Gastroesophageal sphincter (tissue), 4 donors: Measurements from ENCODE around the gene YBX1. TPM values are rescaled to one million over a fixed set of nuclear protein-coding genes. Genes with fewer than 3 reads are reported as not detected.

Experiments used
- ATAC-seq: fragments of 150-250 bp; one replicate; pipeline ENCODE4 v1.9.1; 2016; ENCODE audit warnings: mild to moderate bottlenecking, moderate library complexity
- H3K27ac ChIP-seq, 4 donors: fragments of 200-600 bp; sonication (generic) in 3 of 4; 1 replicate in 3 of 4; 2 replicates in 1 of 4; pipeline ENCODE4 v1.5.1; 2016 to 2019
- H3K27me3 ChIP-seq: fragments of 200-600 bp; sonication (generic); one replicate; pipeline ENCODE4 v1.5.1; 2019
- H3K36me3 ChIP-seq, 2 donors: fragments of 200-600 bp; sonication (generic); one replicate each; pipeline ENCODE4 v1.5.1; 2019; ENCODE audit warnings: control low read depth in 1 of 2
- H3K4me1 ChIP-seq, 3 donors: fragments of 200-600 bp; sonication (generic); 1 replicate in 2 of 3; 2 replicates in 1 of 3; pipeline ENCODE4 v1.5.1; 2016 to 2019; ENCODE audit warnings: control low read depth in 2 of 3
- H3K4me3 ChIP-seq, 2 donors: fragments of 200-600 bp; sonication (generic); one replicate each; pipeline ENCODE4 v1.5.1; 2019; ENCODE audit warnings: mild to moderate bottlenecking in 1 of 2, moderate library complexity in 1 of 2
- H3K9me3 ChIP-seq, 3 donors: fragments of 200-600 bp; sonication (generic); one replicate each; pipeline ENCODE4 v1.5.1; 2017 to 2019; ENCODE audit warnings: control low read depth in 2 of 3
- EP300 ChIP-seq: sonication (generic); formaldehyde crosslinking; IDR thresholded peaks from one replicate; pipeline ENCODE4 v1.6.1; 2017; ENCODE audit warnings: antibody characterized with exemption, mild to moderate bottlenecking
- POLR2A ChIP-seq, 2 donors: fragments of 450-650 bp; IDR thresholded peaks; one replicate each; pipeline ENCODE4 v1.6.1; 2017; ENCODE audit warnings: antibody characterized with exemption in 2 of 2, mild to moderate bottlenecking in 2 of 2, moderate library complexity in 1 of 2
- POLR2AphosphoS5 ChIP-seq: sonication (generic); formaldehyde crosslinking; IDR thresholded peaks from one replicate; pipeline ENCODE4 v1.6.1; 2017; ENCODE audit warnings: antibody characterized with exemption
- WGBS, 2 donors: methylation state at CpG; one replicate each; pipeline ENCODE4 v1.1.5; 2018; ENCODE audit warnings: low coverage in 1 of 2; 5-methylcytosine and 5-hydroxymethylcytosine counted together
- total RNA-seq, 4 donors: library from RNA; depleted of rRNA; stranded (reverse); fragments of >200 nt; gene quantifications; one replicate each; pipeline ENCODE4 v1.1.0, GENCODE V29; 2016
- TF ChIP-seq, protein P1 (sequence below), 4 experiments: fragments of 200-600 bp in 2 of 4; fragments of 450-650 bp in 2 of 4; sonication (generic) in 1 of 4; IDR thresholded peaks; one replicate each; pipeline ENCODE4 v1.5.1; 2017 to 2019; ENCODE audit warnings: antibody characterized with exemption in 4 of 4, mild to moderate bottlenecking in 2 of 4, moderate library complexity in 2 of 4

The YBX1 gene
- total RNA-seq, 4 donors from 2014 or later: 625 to 985 (median 777) TPM

DNA sequence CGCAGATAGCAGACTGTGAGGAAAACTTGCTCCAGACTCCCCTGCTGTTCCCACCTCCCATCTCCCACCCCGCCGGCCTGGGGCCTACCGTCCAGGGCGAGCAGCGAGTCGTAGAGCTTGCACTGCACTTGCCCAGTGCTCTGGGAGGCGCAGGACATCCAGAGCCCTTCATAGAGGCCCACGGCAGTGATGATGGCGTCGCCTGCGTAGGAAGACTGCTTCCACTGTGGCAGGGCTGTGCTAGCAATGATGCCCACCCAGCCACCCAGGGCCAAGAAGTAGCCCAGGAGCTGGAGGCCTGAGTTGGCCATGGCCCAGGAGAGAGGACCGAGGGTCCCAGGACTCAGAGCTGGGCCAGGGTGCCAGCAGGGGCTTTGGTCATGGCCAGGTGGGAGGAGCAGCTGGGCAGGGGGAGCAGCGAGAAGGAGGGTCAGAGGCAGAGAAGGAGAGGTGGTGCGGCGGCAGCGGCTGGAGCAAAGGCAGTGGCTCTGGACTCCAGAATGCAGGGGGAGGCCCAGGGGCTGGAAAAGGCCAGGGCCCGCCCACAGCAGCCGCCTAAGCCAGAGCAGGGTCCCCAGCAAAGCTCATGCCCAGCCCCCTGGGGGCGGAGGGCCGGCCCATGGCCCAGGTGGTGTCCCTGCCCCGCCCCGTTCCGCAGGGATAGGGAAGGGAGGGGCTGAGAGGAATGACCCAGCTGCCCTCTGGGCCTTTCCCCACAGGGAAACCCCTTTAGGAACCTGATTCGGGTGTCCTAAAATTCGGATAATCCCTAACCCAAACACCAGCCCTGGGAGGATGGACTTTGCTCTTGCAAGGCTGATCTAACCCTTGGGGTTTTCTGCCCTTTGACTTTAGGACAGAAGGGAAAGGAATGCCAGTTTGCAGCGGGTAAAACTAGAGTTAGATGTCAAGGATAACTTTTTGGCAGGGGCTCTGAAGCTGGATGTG, 57.8 kb downstream of the YBX1 start, which contains the start of gene CLDN19:
Gene CLDN19, minus strand, starts transcription at position 484 of the 948 bp plus-strand sequence. Its CDS starts 173 bp downstream, at position 311.
- Histone ChIP-seq H3K4me3 (no peak within 1 kb of the TSS), H3K36me3 (no peaks in the 10 kb centered on the region), H3K27ac (no peak within 1 kb of the TSS), H3K27me3 (no peaks in the 10 kb centered on the region), H3K9me3 (no peaks in the 10 kb centered on the region), H3K4me1 (no peaks in the 10 kb centered on the region)
- no peak for TF ChIP-seq EP300
- 38 to 60% methylated on average over 1 to 3 of the region's 27 CpGs for WGBS, 2 donors
- no peak for ATAC-seq

DNA sequence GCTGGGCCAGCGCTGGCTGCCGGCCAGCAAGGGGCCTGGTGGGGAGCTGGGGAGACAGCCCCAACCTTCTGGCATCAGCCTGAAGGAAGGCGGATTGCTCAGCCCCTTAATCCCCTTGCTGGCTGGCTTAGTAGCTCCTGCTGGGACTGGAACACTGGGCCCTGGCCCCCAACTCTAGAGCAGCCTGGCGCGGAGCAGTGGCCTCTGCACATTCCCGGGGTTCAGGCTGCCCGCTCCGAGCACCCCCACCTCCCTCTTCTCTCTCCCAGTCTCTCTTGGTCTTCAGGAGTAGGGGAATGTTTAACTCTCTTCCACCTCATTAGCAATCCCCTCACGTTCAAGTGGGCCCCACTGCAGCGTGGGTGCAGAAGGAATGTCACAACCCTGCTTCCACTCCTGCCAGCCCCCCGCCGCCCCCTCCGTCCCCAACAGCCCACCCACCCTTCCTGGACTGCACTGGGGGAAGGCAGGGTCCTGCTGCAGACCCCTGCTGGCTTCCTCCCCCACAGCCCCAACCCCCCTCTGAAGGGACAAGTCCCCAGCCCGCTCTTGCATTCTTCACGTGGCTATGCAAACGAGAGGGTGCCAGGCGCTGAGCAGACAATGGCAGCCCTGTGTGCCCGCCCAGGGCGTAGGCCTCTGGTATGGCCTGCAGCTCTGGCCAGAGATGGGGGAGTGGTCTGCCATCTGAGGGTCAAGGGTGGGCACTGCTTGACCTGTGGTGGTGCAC, 58.8 kb downstream of the YBX1 start:
- WGBS, 2 donors: 61% methylated on average over 8 of the region's 19 CpGs; no CpG with 5 or more reads in 1 of the 2 donors
- Histone ChIP-seq H3K36me3 (peaks cover 0 to 5% of the 10 kb centered on the region in 2 donors), H3K9me3 (no peaks in the 10 kb centered on the region), H3K27me3 (no peaks in the 10 kb centered on the region), H3K27ac (no peak overlapping the region), H3K4me1 (no peaks in the 10 kb centered on the region), H3K4me3 (no peak overlapping the region)
- TF ChIP-seq, protein P1, sequence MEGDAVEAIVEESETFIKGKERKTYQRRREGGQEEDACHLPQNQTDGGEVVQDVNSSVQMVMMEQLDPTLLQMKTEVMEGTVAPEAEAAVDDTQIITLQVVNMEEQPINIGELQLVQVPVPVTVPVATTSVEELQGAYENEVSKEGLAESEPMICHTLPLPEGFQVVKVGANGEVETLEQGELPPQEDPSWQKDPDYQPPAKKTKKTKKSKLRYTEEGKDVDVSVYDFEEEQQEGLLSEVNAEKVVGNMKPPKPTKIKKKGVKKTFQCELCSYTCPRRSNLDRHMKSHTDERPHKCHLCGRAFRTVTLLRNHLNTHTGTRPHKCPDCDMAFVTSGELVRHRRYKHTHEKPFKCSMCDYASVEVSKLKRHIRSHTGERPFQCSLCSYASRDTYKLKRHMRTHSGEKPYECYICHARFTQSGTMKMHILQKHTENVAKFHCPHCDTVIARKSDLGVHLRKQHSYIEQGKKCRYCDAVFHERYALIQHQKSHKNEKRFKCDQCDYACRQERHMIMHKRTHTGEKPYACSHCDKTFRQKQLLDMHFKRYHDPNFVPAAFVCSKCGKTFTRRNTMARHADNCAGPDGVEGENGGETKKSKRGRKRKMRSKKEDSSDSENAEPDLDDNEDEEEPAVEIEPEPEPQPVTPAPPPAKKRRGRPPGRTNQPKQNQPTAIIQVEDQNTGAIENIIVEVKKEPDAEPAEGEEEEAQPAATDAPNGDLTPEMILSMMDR (IDR thresholded peaks at IDR 0.05): no peak
- no peak for ATAC-seq

DNA sequence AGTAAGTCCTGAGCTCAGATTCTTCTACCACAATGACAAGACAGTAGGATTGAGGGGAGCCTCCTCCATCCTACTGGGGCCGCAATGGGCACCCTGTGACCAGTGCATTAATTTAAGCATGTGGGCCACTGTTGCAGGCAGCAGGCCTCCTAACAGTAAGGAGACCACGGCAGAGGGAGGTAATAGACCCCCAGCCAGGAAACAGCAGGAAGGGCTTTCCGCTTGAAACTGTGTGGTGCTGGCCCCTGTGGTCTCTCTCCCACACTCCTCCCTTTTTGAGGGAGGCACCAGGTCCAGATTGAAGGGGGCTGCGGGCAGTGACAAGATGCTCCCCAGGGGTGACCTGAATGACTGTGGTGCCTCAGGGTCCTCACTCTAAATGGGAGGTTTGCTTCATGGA, 59.5 kb downstream of the YBX1 start:
- Histone ChIP-seq H3K4me1 (no peaks in the 10 kb centered on the region), H3K27ac (no peak overlapping the region), H3K36me3 (peaks cover 0 to 12% of the 10 kb centered on the region in 2 donors), H3K9me3 (no peaks in the 10 kb centered on the region), H3K4me3 (no peak overlapping the region), H3K27me3 (no peaks in the 10 kb centered on the region)
- no peak for TF ChIP-seq EP300
- TF ChIP-seq, protein P1 (IDR thresholded peaks at IDR 0.05): no peak
- no peak for TF ChIP-seq POLR2AphosphoS5
- no peak for TF ChIP-seq POLR2A (IDR thresholded peaks at IDR 0.05)
- 80% methylated on average over 1 of the region's 4 CpGs; no CpG with 5 or more reads in 1 of the 2 donors for WGBS, 2 donors
- ATAC-seq: no peak

DNA sequence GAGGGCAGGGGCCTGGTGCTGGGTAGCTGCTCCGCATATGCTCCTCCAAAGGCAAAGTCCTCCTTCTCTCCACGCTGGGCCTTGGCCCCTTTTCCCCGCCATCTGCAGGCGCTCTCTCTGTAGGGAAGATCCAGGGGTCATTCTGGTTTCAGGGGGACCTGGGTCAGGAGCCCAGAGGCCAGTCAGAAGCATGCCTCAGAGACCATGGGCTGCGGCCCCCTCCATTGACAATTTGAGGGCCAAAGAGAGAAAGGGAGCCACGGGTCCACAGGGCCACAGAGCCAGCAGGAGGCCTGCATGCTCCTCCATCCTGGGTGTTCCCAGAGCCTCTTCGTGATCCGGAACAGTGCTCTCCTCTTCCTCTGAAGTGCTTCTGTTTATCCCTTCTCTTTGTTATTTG, 59.9 kb downstream of the YBX1 start:
- Histone ChIP-seq H3K36me3 (peaks cover 0 to 16% of the 10 kb centered on the region in 2 donors), H3K4me1 (no peaks in the 10 kb centered on the region), H3K27me3 (no peaks in the 10 kb centered on the region), H3K27ac (no peak overlapping the region), H3K9me3 (no peaks in the 10 kb centered on the region), H3K4me3 (no peak overlapping the region)
- WGBS, 2 donors: 75 to 86% methylated on average over 2 to 6 of the region's 8 CpGs
- ATAC-seq: no peak
- TF ChIP-seq EP300 (no peak), POLR2AphosphoS5 (no peak)

DNA sequence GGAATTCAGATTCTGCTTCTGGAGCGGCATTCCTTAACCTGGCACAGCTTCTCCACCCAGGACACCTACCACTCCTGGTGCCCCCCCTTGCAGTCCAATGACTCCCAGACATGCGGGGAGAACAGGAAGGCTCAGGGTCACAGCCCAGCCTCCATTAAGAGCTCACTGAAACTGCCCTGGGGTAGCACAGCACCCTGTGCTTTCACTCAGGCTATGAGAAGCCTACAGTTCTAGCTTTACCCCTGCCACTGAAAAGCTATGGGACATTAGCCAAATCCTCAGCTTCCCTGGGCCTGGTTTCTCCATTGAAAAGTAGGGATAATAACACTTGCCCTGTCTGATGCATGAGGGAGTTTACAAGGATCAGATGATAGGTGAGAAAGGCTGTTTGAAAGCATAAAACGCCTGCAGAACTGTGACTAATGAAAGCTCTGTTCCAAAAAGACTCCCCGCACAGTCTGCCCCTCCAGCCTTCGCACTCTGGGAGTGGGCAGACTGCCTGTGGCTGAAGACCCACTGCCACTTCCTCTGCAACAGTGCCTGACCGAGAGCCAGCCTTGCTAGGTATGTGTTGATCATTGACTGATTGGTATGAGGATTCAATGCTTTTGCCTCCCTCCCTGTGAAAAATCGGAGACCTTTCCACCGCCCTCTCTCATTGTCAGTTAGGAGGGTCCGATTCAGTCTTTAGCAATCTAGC, 60.5 kb downstream of the YBX1 start:
- Histone ChIP-seq H3K27ac (no peak overlapping the region), H3K27me3 (no peaks in the 10 kb centered on the region), H3K4me1 (no peaks in the 10 kb centered on the region), H3K36me3 (peaks cover 0 to 22% of the 10 kb centered on the region in 2 donors), H3K9me3 (no peaks in the 10 kb centered on the region), H3K4me3 (no peak overlapping the region)
- no peak for ATAC-seq
- WGBS, 2 donors: 82 to 92% methylated on average over 6 to 7 of the region's 9 CpGs
- TF ChIP-seq EP300 (no peak), POLR2AphosphoS5 (no peak), POLR2A (IDR thresholded peaks at IDR 0.05) (no peak)
- TF ChIP-seq, protein P1 (IDR thresholded peaks at IDR 0.05): no peak
